GM12875 (cell line): ENCODE measurements around the gene ST6GALNAC3.
"Not testable (repeated sequence)": the region's sequence is repeated elsewhere in the genome, so short reads cannot be mapped to it uniquely, and the experiment has no call there.

ENCODE experiments used
- H3K4me3 ChIP-seq: one replicate; pipeline ENCODE4 v1.5.1; 2011; ENCODE audit warnings: low read depth, low read length, control low read depth
- TF ChIP-seq, protein P1 (sequence below): IDR thresholded peaks from 2 replicates; pipeline ENCODE4 v1.5.1; 2011; ENCODE audit warnings: low read depth, mild to moderate bottlenecking, control low read depth, inconsistent platforms, low read length, moderate library complexity, borderline replicate concordance; ENCODE audit not compliant: insufficient read depth

The ST6GALNAC3 gene

GRCh38 chr1:76037324-76037723, 37.2 kb upstream of the ST6GALNAC3 start:
- no peak overlapping the region for H3K4me3 ChIP-seq
- TF ChIP-seq, protein P1, sequence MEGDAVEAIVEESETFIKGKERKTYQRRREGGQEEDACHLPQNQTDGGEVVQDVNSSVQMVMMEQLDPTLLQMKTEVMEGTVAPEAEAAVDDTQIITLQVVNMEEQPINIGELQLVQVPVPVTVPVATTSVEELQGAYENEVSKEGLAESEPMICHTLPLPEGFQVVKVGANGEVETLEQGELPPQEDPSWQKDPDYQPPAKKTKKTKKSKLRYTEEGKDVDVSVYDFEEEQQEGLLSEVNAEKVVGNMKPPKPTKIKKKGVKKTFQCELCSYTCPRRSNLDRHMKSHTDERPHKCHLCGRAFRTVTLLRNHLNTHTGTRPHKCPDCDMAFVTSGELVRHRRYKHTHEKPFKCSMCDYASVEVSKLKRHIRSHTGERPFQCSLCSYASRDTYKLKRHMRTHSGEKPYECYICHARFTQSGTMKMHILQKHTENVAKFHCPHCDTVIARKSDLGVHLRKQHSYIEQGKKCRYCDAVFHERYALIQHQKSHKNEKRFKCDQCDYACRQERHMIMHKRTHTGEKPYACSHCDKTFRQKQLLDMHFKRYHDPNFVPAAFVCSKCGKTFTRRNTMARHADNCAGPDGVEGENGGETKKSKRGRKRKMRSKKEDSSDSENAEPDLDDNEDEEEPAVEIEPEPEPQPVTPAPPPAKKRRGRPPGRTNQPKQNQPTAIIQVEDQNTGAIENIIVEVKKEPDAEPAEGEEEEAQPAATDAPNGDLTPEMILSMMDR, result no peak

- no peak overlapping the region for H3K4me3 ChIP-seq
- TF ChIP-seq, protein P1, result no peak
These were observed 36.1 kb upstream of the ST6GALNAC3 start for GRCh38 chr1:76038287-76039004.

- TF ChIP-seq, protein P1, result no peak
- H3K4me3 ChIP-seq, result no peak overlapping the region
These were observed 28.4 kb upstream of the ST6GALNAC3 start for GRCh38 chr1:76046149-76046548.

GRCh38 chr1:76048219-76048618, 26.3 kb upstream of the ST6GALNAC3 start:
- TF ChIP-seq, protein P1, result no peak
- no peak overlapping the region for H3K4me3 ChIP-seq

- TF ChIP-seq, protein P1, result no peak
These were observed 25.6 kb upstream of the ST6GALNAC3 start for GRCh38 chr1:76048926-76049325.

GRCh38 chr1:76049498-76049897, 25.0 kb upstream of the ST6GALNAC3 start:
- H3K4me3 ChIP-seq, result no peak overlapping the region
- TF ChIP-seq, protein P1, result no peak

More at GRCh38 chr1:76048926-76049325, 25.6 kb upstream of the ST6GALNAC3 start:
- no peak overlapping the region for H3K4me3 ChIP-seq

DNA sequence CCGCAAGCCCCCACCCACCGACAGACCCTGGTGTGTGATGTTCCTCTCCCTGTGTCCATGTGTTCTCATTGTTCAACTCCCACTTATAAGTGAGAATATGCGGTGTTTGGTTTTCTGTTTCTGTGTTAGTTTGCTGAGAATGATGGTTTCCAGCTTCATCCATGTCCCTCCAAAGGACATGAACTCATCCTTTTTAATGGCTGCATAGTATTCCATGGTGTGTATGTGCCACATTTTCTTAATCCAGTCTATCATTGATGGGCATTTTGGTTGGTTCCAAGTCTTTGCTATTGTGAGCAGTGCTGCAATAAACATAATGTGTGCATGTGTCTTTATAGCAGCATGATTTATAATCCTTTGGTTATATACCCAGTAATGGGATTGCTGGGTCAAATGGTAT, 24.5 kb upstream of the ST6GALNAC3 start:
- H3K4me3 ChIP-seq, result not testable (repeated sequence)

DNA sequence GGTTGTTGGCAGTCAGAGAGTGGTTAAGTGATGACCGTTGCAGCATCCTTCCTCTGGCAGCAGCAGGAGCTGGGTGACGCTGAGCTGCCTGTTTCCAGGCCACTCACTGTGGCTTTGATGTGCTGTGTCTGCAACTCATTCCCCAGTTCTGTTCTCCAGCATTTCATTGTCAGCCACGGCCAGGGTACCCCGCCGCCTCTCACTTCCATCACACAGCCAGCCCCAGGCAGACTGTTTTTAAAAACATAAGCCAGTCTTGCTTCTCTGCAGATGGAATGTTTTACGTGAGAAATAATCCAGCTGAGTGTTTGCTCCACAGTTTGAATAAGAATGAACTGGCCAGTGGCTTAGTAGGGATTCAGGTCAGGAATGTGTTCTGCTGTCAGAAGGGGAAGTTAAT, 21.5 kb upstream of the ST6GALNAC3 start:
- no peak overlapping the region for H3K4me3 ChIP-seq
- TF ChIP-seq, protein P1, result no peak
